Fibroblast of villous mesenchyme (primary cell): ENCODE results near the gene UBE2E1. TPM values are rescaled to one million over a fixed set of nuclear protein-coding genes. Genes with fewer than 3 reads are reported as not detected.
A peak's percentile ranks its signal among the peaks of the same experiment; 100 is the strongest.
"Not testable (repeated sequence)": the region's sequence is repeated elsewhere in the genome, so short reads cannot be mapped to it uniquely, and the experiment has no call there.

Source experiments
- DNase-seq: peaks from one replicate; pipeline ENCODE4 v3.0.0-alpha.2; 2010; ENCODE audit warnings: low read depth
- H3K4me3 ChIP-seq: 2 replicates; pipeline ENCODE4 v1.5.1; 2011; ENCODE audit warnings: low read depth, mild to moderate bottlenecking, low read length
- total RNA-seq: library from RNA; depleted of rRNA; stranded (reverse); fragments of >200 nt; gene quantifications from 2 replicates; pipeline ENCODE4 v1.2.3, GENCODE V29; 2012
- TF ChIP-seq, protein P1 (sequence below): IDR thresholded peaks from 2 replicates; pipeline ENCODE4 v1.5.1; 2012; ENCODE audit warnings: low read depth, mild to moderate bottlenecking, low read length; ENCODE audit not compliant: insufficient read depth

UBE2E1 gene
- total RNA-seq, 1 donor = 69.5 TPM

DNA sequence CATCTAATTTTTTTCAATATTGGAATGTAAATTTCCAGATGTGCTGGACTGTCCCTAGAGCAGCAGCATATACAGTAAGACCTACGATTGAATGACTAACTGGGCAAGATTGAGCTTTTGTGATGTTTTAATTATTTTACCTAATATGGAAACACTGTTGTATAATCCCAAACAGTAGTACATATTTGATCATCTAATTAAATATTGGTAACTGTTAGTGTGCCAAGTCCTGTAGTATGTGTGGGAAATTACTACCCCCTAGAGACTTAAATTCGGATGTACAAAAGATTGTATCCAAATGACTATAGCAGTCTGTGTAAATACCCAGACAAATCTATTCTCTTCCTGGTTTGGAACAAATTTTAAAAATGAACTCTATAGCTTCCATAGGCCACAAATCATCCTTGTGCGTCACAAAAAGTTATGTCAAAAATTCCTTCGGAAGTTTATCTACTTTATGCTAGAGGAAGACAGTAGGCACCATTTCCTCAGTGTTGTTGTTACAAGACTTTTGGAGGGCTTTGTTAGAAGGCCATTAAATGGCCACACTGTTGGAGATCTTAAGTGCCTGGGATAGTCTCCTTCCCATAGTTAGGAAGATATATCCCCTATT is 69.5 kb downstream of the UBE2E1 start:
- no peak for DNase-seq
- no peak overlapping the region for H3K4me3 ChIP-seq

DNA sequence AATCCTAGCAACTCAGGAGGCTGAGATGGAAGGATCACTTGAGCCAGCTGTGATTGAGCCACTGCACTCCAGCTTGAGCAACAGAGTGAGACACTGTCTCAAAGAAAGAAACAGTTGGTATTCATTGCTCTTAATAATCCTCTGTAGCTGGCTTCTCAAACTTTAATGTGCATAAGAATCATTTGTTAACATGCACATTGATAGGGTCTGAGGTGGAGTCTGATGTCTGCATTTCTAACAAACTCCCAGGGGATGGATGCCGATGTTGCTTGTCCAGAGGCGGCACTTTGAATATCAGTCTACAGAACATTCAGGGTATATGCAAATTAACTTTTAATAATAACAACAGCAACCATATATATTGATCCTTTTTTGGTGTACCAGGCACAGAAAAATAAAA is 71.2 kb downstream of the UBE2E1 start:
- no peak for DNase-seq

More for the DNA sequence above, 69.5 kb downstream of the UBE2E1 start:
- TF ChIP-seq, protein P1, sequence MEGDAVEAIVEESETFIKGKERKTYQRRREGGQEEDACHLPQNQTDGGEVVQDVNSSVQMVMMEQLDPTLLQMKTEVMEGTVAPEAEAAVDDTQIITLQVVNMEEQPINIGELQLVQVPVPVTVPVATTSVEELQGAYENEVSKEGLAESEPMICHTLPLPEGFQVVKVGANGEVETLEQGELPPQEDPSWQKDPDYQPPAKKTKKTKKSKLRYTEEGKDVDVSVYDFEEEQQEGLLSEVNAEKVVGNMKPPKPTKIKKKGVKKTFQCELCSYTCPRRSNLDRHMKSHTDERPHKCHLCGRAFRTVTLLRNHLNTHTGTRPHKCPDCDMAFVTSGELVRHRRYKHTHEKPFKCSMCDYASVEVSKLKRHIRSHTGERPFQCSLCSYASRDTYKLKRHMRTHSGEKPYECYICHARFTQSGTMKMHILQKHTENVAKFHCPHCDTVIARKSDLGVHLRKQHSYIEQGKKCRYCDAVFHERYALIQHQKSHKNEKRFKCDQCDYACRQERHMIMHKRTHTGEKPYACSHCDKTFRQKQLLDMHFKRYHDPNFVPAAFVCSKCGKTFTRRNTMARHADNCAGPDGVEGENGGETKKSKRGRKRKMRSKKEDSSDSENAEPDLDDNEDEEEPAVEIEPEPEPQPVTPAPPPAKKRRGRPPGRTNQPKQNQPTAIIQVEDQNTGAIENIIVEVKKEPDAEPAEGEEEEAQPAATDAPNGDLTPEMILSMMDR = no peak

DNA sequence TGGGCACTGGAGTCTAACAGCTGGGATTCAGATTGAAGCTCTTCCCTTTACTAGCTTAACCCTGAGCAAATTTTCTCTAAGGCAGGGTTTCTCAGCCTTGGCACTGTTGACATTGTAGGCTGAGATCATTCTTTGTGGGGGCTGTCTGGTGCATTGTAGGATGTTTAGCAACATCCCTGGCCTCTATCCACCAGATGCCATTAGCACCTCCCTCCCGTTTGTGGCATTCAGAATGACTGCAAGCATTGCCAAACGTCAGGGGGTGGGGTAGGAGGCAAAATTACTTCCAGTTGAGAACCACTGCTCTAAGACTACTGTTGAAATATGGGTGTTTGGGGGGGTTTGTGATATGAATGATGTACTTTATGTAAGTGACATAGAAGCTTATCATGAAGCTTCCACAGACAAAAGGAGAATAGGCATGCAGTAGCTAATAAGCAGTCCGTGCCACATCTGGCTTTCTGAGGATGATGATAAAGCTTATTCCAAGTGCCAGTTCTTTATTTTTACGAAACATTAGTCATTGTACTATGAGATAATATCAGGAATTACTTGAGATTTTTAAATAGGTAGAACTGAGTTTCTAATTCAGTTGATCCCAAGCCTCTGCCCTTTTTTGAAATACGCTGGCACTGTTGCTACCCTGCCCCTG is 71.7 kb downstream of the UBE2E1 start:
- no peak overlapping the region for H3K4me3 ChIP-seq
- TF ChIP-seq, protein P1 = no peak
- DNase-seq = peak; percentile 81

More for the DNA sequence above, 71.2 kb downstream of the UBE2E1 start:
- H3K4me3 ChIP-seq = no peak overlapping the region
- TF ChIP-seq, protein P1 = no peak

DNA sequence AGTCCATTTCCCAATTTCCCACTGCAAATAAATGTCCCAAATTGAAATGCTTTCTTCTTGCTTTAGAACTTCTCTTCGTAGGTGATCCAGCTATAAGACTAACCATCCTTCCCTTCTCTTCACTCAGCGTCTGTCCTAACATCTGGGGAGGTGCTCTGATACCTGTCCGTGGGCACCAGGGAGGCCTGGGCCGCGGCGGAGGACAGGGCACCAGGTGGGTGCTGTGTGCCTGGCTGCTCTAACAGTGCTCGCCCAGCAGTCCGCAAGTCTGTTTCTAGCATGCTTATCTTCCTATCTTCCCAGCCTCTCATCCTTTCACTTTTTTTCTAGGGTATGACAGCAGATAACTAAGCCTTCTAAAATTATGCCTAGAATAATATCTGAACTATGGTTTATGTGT is 73.7 kb downstream of the UBE2E1 start:
- H3K4me3 ChIP-seq = no peak overlapping the region
- no peak for DNase-seq
- TF ChIP-seq, protein P1 = no peak

DNA sequence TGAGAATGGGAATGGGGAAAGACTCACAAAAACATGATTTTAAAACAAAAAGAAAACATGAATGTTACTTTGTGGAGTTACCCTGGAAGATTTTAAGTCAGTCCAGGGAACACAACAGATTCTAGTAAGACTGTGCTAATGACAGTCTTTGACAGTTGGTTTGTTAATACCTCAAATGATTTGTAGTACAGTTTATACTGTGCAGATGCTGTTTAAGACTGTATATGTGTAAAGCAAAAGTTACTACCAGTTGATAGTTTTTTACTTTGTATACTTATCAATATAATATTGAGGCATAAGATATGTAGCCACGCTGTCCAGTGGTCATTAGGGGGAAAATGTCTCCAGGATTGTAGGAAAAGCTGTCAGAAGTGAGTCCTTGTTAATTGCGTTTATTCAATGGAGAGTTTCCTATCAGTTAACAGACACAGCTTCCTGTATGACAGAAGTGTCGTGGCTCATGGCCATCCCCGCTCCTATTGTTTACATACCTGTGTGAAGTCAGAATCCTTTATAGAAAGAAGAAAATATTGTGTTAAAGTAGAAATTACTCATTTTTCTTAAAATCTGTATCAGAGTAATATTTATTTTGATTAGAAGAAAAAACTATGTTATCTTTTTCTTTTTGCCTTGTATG is 75.1 kb downstream of the UBE2E1 start:
- DNase-seq = peak; percentile 29
- TF ChIP-seq, protein P1 = no peak
- H3K4me3 ChIP-seq = no peak overlapping the region

DNA sequence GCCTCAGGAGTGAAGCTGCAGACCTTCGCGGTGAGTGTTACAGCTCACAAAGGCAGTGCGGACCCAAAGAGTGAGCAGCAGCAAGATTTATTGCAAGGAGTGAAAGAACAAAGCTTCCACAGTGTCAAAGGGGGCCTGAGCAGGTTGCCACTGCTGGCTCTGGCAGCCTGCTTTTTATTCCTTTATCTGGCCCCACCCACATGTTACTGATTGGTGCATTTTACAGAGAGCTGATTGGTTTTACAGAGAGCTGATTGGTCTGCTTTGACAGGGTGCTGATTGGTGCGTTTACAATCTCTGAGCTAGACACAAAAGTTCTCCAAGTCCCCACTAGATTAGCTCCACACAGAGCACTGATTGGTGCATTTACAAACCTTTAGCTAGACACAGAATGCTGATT is 76.2 kb downstream of the UBE2E1 start:
- not testable (repeated sequence) for H3K4me3 ChIP-seq, DNase-seq

DNA sequence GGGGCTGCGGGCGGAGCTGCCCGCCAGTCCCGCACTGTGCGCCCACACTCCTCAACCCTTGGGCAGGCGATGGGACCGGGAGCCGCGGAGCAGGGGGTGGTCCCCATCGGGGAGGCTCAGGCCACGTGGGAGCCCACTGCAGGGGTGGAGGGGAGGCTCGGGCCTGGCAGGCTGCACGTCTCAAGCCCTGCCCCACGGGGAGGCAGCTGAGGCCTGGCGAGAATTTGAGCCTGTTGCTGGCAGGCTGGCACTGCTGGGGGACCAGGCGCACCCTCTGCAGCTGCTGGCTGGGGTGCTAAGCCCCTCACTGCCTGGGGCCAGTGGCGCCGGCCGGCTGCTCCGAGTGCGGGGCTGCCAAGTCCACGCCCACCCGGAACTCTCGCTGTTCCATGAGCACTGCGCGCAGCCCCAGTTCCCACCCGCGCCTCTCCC is 76.7 kb downstream of the UBE2E1 start:
- TF ChIP-seq, protein P1 = no peak
- no peak for DNase-seq
- H3K4me3 ChIP-seq = no peak overlapping the region
